ENCODE results near the gene ADAMTS6.

ADAMTS6 gene

GRCh38 chr5:65152131-65152530, 329.6 kb downstream of the ADAMTS6 start:
- no peak for DNase-seq

DNA sequence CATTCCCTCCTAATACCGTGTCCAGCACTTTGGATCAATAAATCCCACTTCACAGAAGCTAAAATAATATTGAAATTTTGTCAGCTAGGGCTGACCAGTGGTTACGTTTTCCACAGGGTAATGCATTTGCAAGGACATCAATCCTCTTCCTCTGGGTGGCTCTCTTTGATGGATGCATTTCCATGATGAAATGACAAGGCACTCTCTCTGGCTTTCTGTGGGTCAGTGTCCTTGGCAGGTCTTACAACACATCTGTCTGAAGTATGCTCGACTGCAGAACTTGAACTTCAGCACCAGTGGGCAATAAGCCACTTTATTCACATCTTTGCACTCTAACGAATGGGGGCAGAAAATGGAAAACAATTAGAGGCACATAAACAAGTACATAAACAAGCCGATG, 330.1 kb downstream of the ADAMTS6 start:
- DNase-seq: no peak

DNA sequence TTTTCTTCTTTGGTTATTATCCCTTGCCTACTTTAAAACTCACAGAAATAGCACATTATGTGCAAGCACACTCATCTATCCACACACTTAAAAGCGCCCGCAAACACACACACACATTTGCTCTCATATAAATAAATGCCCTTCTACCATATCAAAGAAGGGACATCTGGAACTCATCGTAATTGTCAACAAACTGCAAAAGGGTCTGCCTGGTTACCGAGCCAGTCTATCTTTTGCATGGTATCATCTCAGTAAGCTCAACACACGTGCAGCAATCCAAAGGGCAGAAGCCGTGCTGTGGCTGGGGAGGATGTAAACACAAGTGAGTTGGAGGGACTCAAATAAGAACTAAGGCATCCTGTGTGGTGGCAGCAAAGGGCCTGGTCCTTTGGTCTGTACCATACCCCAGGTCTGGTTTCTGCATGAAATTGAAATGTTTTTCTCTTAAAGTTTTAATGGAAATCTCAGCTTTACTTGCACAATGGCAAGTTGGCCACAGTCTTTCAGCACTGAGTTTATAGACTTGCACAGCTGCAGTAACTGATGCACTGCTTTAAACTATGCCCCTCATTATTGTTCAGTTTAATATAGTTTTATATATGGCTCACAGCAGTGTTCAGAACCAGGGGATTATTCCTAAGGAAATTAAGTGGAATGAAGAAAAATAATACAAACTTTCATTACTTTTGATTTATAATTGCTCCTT, 331.0 kb downstream of the ADAMTS6 start:
- DNase-seq: no peak

DNA sequence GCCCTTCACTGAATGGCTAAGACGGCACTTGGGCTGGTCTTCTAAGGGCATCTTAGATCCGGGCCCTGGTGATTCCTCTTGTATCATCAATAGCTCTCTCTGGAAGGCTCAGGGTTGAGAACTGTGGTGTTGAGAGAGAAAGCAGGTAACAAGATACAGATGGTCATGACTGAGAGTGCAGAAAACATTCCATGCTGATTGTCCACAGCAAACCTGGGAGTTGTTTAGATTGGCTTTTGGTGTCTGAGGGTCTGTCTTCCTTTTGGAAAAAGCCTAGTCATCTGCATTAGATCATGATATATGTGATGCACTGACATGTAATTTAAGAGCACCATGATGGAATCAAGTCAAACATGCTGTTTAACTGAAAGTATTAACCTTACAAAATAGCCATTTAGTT, 331.9 kb downstream of the ADAMTS6 start:
- no peak for DNase-seq

DNA sequence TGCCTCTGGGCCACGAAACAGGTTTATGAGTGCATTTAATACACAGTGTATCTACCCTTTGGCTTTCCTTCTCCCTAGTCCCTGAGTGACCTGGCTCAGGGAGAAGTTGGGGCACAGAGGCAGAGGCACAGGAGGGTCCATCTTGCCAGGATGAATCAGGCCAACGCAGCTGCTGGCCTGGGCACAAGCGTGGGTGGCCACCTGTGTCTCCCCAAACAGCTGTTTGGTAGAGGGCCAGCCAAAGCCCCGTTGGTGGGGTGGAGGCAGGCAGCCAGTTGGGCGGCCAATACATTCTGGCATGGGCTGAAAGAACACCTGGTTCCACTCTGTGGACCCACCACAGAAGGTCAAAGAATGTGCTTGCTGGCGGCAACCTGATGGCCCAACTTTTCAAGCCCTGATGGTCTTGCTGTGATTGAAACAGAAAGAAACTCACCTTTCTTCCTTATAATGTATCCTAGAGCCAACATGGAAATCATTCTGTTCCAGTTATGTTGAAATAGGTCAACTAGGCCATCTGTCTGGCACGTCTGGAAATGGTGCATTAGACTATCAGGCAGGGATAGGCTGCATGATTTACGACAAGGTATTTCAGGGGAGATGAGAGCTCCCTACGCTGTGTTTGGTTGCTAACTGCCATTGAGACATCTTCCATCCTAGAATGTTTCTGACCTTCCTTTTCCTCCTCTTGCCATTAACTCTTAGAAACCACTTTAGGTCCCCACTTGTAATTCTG, 337.4 kb downstream of the ADAMTS6 start:
- no peak for DNase-seq

DNA sequence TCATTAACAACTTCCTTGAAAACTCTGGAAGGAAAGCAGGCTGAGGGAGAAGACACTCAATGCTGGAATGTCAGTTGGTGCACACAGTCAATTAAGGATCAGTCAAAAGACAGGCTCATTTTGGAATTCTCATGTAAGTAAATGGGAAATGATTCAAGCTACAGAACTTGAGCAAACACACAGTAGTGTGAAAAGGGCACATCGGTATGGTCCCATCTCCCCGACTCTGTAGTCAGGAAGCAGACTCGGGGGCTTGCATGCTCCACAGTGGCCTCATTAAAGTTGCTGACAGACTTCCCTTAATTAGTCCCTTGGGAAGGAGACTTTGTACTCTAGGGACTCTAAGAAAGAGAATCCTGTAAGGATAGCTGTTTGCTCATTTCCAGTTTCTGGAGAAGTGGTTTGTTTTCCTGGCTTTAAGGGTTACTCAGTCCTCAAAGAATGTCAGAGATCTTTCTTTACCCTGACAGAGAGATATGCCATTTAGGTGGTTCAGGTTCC, 339.2 kb downstream of the ADAMTS6 start:
- no peak for DNase-seq

DNA sequence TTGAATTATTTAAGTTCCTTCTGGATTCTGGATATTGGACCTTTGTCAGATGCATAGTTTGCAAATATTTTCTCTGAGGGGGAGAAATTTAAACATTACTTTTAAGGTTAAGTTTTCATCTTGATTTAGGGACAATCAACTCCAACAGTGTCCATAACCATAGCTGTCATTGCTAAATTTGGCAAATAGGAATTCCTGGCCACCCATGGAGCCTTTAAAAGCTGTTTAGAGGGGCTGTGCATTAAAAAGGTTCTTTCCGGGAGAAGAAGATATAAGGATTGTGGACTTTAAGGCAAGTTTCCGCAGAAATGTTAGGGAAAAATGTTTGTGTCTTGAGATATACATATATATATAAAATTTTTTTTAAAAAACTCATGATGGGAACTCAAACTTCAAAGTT, 339.7 kb downstream of the ADAMTS6 start:
- no peak for DNase-seq

DNA sequence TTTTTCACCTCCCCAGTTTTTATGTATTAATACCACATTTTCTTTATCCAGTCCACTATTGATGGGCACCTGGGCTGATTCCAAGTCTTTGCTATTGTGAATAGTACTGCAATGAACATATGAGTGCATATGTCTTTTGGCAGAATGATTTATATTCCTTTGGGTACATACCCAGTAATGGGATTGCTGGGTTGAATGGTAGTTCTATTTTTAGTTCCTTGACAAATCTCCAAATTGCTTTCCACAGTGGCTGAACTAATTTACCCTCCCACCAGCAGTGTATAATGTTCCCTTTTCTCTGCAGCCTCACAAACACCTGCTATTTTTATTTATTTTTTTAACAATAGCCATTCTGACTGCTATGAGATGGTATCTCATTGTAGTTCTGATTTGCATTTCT, 340.2 kb downstream of the ADAMTS6 start:
- no peak for DNase-seq

GRCh38 chr5:65137631-65138030, 344.1 kb downstream of the ADAMTS6 start:
- no peak for DNase-seq

- DNase-seq: peak in 24 of 58 donors; percentile 13 to 71 (median 39)
Measured at GRCh38 chr5:65133477-65134110, 348.1 kb downstream of the ADAMTS6 start.

- no peak for DNase-seq
Measured at GRCh38 chr5:65132386-65132785, 349.3 kb downstream of the ADAMTS6 start.

DNA sequence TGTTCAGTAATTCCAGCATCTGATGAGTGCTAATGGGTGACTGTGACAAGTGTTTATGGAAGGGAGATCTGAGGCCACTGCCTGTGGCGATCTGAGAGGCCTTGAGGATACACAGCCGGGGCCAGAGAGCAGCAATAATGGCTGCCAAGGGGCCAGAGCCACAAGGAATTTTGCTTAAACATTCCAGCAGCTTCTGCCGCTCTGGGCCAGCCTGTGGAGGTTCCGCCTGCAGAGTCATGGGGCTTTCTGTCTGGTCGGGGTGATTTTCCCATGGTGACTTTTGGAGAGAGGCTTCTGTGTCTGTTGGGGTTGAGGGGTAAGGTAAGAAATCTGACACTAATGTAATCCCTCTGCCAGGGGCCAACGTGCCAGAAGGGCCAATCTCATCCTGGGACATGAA, 353.5 kb downstream of the ADAMTS6 start:
- no peak for DNase-seq

DNA sequence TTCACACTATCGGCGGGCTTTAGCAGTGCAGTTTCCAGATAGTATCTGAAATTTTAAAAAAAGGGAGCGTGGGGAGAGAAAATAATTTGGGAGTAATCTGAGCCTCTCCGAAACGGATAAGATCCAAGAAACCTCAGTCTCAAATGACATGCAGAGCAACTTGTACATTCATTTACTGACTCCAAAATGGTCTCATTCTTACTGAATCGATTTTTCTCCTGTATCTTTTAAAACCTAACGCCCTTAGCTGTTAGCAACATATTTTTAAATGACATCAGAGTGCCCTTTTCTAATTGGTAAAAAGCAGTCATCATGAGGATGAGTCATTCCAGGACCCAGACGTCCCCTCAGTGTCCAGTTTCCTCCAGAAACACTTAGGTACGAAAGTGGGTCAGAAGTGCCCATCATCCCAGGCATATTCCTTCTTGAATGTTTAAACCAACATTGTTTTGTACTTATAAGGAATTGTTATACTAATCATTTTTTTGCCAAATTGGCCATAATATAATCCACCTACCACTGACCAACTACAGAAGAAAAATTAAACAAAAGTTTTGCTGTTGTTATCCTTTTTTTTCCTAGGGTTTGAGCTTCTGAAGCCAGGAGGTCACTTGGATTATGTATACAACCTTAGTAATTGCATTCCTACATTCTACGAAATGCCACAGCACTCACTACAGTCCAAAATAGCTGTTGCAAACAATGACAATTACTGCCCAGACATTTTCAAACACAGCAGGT, 354.4 kb downstream of the ADAMTS6 start:
- no peak for DNase-seq

- DNase-seq: peak in 1 of 58 donors; percentile 64
Measured at GRCh38 chr5:65126542-65127069, 355.1 kb downstream of the ADAMTS6 start.

- peak in 46 of 58 donors; percentile 10 to 78 (median 40) for DNase-seq
Measured at GRCh38 chr5:65125591-65126541, 355.9 kb downstream of the ADAMTS6 start.

DNA sequence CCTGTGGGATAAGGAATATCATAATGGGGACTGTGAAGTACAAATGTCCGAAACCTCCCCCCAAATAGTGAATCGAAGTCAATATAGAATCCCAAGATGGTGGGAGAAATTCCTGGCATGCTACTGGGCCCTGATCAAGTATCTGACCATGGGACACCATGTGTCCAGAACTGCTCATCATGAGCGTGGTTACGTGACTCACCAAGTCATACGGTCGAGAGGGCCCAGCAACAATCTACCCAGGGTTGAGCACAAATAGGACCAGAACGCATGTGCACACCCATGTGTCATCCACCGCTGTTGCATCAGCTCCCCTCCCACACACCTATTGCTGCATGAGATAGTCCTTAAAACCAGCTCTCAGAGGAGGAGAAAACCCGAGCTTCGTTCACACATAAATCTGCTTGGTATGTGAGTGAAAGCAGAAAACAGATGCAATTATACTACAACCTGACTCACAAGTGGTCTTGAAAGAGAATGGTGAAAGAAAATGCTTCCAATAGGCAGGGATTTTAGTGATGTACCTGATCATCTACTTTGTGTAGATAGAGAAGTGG, 359.8 kb downstream of the ADAMTS6 start:
- no peak for DNase-seq

- no peak for DNase-seq
Measured at GRCh38 chr5:65120371-65120967, 361.3 kb downstream of the ADAMTS6 start.

DNA sequence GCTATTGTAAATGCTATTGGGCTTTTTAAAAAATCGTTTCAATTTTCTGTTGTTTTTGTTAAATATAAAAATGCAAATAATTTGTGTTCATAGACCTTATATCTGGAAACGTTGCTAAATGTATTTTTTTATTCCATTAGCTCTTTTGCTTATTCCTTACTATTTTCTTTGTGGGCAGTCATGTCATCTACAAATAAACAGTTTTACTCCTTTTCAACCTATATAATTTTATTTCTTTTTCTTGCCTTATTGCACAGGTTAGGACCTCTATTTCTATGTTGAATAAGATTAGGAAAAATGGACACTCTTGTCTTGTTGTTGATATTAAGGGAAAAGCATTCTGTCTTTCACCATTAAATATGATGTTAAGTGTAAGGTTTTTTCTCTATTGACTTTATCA, 364.2 kb downstream of the ADAMTS6 start:
- no peak for DNase-seq

DNA sequence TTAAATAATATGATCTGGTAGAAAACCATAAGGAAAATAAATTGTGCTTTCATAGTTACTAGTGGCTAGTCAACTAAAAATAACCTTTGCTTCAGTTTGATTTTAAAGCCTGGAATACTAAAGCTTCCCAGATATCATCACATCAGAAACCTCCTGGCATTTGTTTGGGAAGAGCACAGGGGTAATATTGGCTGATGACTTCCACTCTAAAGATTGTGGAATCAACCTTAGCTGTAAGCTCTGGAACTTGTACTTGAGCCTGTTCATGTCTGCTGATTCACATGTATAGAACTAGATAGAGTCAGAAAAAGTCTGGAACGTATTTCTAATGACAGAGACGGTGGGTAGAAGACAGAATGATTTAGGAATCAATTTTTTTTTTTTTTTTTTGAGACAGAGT, 367.9 kb downstream of the ADAMTS6 start:
- no peak for DNase-seq

Measured in anterior cingulate cortex (tissue), 58 donors.